Measurements from ENCODE around the gene CDK7. TPM values are rescaled to one million over a fixed set of nuclear protein-coding genes. Genes with fewer than 3 reads are reported as not detected.

CDK7 gene
- 45.9 and 53.4 TPM in 2 replicates for total RNA-seq (2021)
- long read RNA-seq, transcript CDK7-201 (12 exons, 1,439 nt), result major isoform, 133 of 147 reads
- long read RNA-seq, partial matches to known transcripts, result 2 of 147 reads
- long read RNA-seq, other reads (novel, unspliced or antisense), result 12 of 147 reads

DNA sequence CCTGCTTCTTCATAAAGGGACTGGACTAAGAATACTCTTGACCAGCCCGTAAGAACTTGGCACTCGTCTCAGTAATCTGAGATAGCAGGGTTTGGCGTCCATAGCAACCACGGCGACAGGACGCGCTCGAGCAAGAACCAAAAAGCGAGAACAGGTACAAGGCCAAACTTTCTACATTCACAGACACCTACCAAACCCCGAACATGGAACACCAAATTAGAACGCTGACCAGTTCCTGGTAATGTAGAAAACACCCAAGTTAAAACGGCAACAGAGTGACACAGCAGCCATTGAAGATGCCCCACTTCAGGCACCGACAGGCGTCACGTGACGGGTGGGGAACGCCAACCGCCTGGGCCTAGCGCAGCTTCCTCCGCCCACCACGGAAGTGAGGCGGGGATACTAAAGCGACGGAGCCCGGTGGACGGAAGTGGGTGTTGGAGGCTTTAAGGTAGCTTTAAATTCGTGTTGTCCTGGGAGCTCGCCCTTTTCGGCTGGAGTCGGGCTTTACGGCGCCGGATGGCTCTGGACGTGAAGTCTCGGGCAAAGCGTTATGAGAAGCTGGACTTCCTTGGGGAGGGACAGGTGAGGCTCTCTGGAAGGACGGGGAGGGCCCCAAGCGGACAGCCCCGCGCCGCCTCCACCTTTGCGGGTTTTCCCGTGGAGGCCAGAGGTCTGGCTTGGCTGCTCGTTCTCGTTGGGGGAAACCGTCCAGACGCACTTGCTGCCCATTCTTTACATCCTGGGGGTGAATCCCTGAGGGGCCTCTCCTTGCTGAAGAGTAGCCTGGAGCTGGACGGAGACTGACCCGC, at the start of gene CDK7:
Gene CDK7 (plus strand): TSS at position 430 of the 812 bp plus-strand sequence. CDS start 90 bp downstream, at position 520.
- Histone ChIP-seq H2BK5ac (ENCODE audit: insufficient read length, low read length) (no peak within 1 kb of the TSS), H2AFZ (ENCODE audit: low read length) (peak within 1 kb of the TSS; percentile 87), H3K79me2 (ENCODE audit: insufficient read depth, low read length) (no peaks in the 10 kb centered on the region; the same call in 1 of the 2 replicates), H4K8ac (replicated peaks; ENCODE audit: insufficient read length, low read depth, low read length) (no peak within 1 kb of the TSS), H3K9me3 (ENCODE audit: control insufficient read depth, low read depth, low read length) (no peaks in the 10 kb centered on the region), H3K4me1 (ENCODE audit: insufficient read depth, low read length) (no peaks in the 10 kb centered on the region), H3K23me2 (ENCODE audit: insufficient read length, low read depth, low read length, poor library complexity, severe bottlenecking) (no peaks in the 10 kb centered on the region), H3K4me2 (ENCODE audit: insufficient read depth, insufficient read length, low read length) (peak within 1 kb of the TSS; percentile 87), H2AK5ac (ENCODE audit: insufficient read length, low read length) (no peak within 1 kb of the TSS), H2BK15ac (ENCODE audit: low read depth, low read length) (no peak within 1 kb of the TSS), H4K91ac (ENCODE audit: insufficient read length, low read depth, low read length) (no peak within 1 kb of the TSS), H3K27ac (ENCODE audit: insufficient read length, low read depth, low read length) (no peak within 1 kb of the TSS), H3K18ac (ENCODE audit: insufficient read length, low read depth, low read length) (peak within 1 kb of the TSS; percentile 2), H3K23ac (ENCODE audit: insufficient read length, low read depth, low read length) (no peak within 1 kb of the TSS), H3K14ac (ENCODE audit: insufficient read depth, low read length) (peak within 1 kb of the TSS; percentile 25), H3K79me1 (ENCODE audit: insufficient read depth, low read depth, low read length, poor library complexity, severe bottlenecking) (no peaks in the 10 kb centered on the region), H3K9ac (ENCODE audit: extremely low read depth, insufficient read length, low read length) (peak within 1 kb of the TSS; percentile 82), H4K5ac (ENCODE audit: insufficient read length, low read depth, low read length) (no peak within 1 kb of the TSS), H3K27me3 (ENCODE audit: insufficient read depth, low read length) (no peaks in the 10 kb centered on the region), H2BK12ac (ENCODE audit: insufficient read length, low read depth, low read length) (no peak within 1 kb of the TSS), H3T11ph (ENCODE audit: low read length) (no peak within 1 kb of the TSS), H3K56ac (ENCODE audit: insufficient read length, low read depth, low read length) (no peak within 1 kb of the TSS), H2BK120ac (ENCODE audit: low read depth, low read length, poor library complexity, severe bottlenecking) (no peak within 1 kb of the TSS), H4K20me1 (ENCODE audit: control insufficient read depth, insufficient read depth, insufficient read length) (no peaks in the 10 kb centered on the region), H2BK20ac (ENCODE audit: low read depth, low read length, poor library complexity, severe bottlenecking) (no peak within 1 kb of the TSS), H3K4ac (ENCODE audit: low read depth, low read length) (no peak within 1 kb of the TSS)
- WGBS (ENCODE audit: extremely low coverage, insufficient read length, low lambda C conversion rate), result no CpG with 5 or more reads among the region's 49 CpGs
- peaks cover 16 to 29% (median 28%) of the 10 kb centered on the region in 3 experiments; a peak in 6 of 7 replicates for H3K36me3 Mint-ChIP-seq (ENCODE audit: insufficient read depth in 1 of 3, low read depth in 3 of 3)
- TF ChIP-seq, protein P1, sequence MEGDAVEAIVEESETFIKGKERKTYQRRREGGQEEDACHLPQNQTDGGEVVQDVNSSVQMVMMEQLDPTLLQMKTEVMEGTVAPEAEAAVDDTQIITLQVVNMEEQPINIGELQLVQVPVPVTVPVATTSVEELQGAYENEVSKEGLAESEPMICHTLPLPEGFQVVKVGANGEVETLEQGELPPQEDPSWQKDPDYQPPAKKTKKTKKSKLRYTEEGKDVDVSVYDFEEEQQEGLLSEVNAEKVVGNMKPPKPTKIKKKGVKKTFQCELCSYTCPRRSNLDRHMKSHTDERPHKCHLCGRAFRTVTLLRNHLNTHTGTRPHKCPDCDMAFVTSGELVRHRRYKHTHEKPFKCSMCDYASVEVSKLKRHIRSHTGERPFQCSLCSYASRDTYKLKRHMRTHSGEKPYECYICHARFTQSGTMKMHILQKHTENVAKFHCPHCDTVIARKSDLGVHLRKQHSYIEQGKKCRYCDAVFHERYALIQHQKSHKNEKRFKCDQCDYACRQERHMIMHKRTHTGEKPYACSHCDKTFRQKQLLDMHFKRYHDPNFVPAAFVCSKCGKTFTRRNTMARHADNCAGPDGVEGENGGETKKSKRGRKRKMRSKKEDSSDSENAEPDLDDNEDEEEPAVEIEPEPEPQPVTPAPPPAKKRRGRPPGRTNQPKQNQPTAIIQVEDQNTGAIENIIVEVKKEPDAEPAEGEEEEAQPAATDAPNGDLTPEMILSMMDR (conservative IDR thresholded peaks at IDR 0.05), result no peak
- no peaks in the 10 kb centered on the region; the same call in 1 of the 2 replicates for H3K27me3 Mint-ChIP-seq (ENCODE audit: low read depth)
- peak within 1 kb of the TSS; percentile 97 to 99 for H3K4me3 Mint-ChIP-seq
- H3K4me1 Mint-ChIP-seq, result peaks cover 12 to 14% of the 10 kb centered on the region in 2 experiments
- peak within 1 kb of the TSS; percentile 40 to 98 (median 92); a peak in 5 of 7 replicates for H3K27ac Mint-ChIP-seq
- peak; percentile 94 for DNase-seq
- no peaks in the 10 kb centered on the region for H3K9me3 Mint-ChIP-seq
